HEK293T (cell line): ENCODE measurements around the gene RBKS.

Experiments used
- CTCF ChIA-PET: fragments of 350-600 bp; formaldehyde crosslinking; extraction: SDS; loops from one replicate; lab custom pipeline; 2021; ENCODE audit warnings: antibody characterized with exemption, inconsistent platforms; lab: Yijun Ruan, JAX
- POLR2A ChIA-PET: fragments of 350-600 bp; formaldehyde crosslinking; extraction: SDS; loops from one replicate; lab custom pipeline; 2020; ENCODE audit warnings: antibody characterized with exemption, inconsistent platforms; lab: Yijun Ruan, JAX
- DNase-seq: peaks from one replicate; pipeline ENCODE4 v3.0.0; 2012; ENCODE audit warnings: mixed read lengths; ENCODE audit errors: extremely low spot score
- SUZ12 ChIP-seq: fragments of 450-650 bp; IDR thresholded peaks from 2 replicates; pipeline ENCODE4 v1.6.1; 2016; ENCODE audit warnings: mild to moderate bottlenecking
- ZNF384 ChIP-seq: fragments of 450-650 bp; IDR thresholded peaks from 2 replicates; pipeline ENCODE4 v1.6.1; 2016

Gene RBKS

DNA sequence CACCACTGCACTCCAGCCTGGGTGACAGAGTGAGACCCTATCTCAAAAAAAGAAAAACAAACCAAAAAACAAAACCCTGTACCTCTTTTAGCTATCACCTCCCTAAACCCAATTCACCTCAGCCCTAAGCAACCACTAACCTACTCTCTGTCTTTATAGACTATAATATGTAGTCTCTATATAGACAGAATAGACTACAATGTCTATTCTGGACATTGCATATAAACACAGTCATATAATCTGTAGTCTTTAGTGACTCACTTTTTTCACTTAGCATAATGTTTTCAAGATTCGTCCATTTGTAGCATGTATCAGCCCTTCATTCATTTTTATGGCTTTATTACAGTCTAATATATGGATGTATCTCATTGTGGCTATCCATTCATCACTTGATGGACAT lies 155.9 kb downstream of the RBKS start:
- POLR2A ChIA-PET, result no interaction called here
- TF ChIP-seq ZNF384, result no peak
- TF ChIP-seq SUZ12, result no peak
- CTCF ChIA-PET, result interaction anchor here (0.6 to 1.0 kb wide), 3 partner anchors 11 to 758 kb away, joined by 3 to 5 read pairs (median 4); no protein-coding TSS in a partner anchor
- no peak for DNase-seq
